ENCODE results near the gene APP.
"Not testable (repeated sequence)": the region's sequence is repeated elsewhere in the genome, so short reads cannot be mapped to it uniquely, and the experiment has no call there.

Gene APP

GRCh38 chr21:26131554-26131953 lies 39.0 kb downstream of the APP start:
- Mint-ChIP-seq H3K27me3 (ENCODE audit: low read depth, poor library complexity) (peaks cover 7% of the 10 kb centered on the region), H3K9me3 (no peaks in the 10 kb centered on the region), H3K4me3 (no peak overlapping the region), H3K36me3 (ENCODE audit: low read depth) (peaks cover 50% of the 10 kb centered on the region), H3K4me1 (peaks cover 15% of the 10 kb centered on the region), H3K27ac (no peak overlapping the region)
- DNase-seq: no peak
- TF ChIP-seq CTCF (IDR thresholded peaks at IDR 0.05): no peak

GRCh38 chr21:26131053-26131452 lies 39.5 kb downstream of the APP start:
- peaks cover 18% of the 10 kb centered on the region for H3K4me1 Mint-ChIP-seq
- H3K4me3 Mint-ChIP-seq; H3K9me3 Mint-ChIP-seq; H3K27ac Mint-ChIP-seq; H3K27me3 Mint-ChIP-seq (ENCODE audit: low read depth, poor library complexity); DNase-seq: not testable (repeated sequence)
- peaks cover 47% of the 10 kb centered on the region for H3K36me3 Mint-ChIP-seq (ENCODE audit: low read depth)

GRCh38 chr21:26130249-26130881 lies 40.2 kb downstream of the APP start:
- H3K27me3 Mint-ChIP-seq (ENCODE audit: low read depth, poor library complexity): peaks cover 3% of the 10 kb centered on the region
- peaks cover 40% of the 10 kb centered on the region for H3K36me3 Mint-ChIP-seq (ENCODE audit: low read depth)
- peaks cover 25% of the 10 kb centered on the region for H3K4me1 Mint-ChIP-seq

GRCh38 chr21:26127918-26128317 lies 42.7 kb downstream of the APP start:
- DNase-seq: no peak
- TF ChIP-seq CTCF (IDR thresholded peaks at IDR 0.05): no peak
- Mint-ChIP-seq H3K27ac (no peak overlapping the region), H3K9me3 (no peaks in the 10 kb centered on the region), H3K4me1 (peaks cover 46% of the 10 kb centered on the region), H3K36me3 (ENCODE audit: low read depth) (peaks cover 22% of the 10 kb centered on the region), H3K27me3 (ENCODE audit: low read depth, poor library complexity) (no peaks in the 10 kb centered on the region), H3K4me3 (no peak overlapping the region)

More at GRCh38 chr21:26130249-26130881, 40.2 kb downstream of the APP start:
- H3K9me3 Mint-ChIP-seq: no peaks in the 10 kb centered on the region
- no peak for DNase-seq
- H3K27ac Mint-ChIP-seq: peak overlapping the region; percentile 89
- no peak overlapping the region for H3K4me3 Mint-ChIP-seq
- no peak for TF ChIP-seq CTCF (IDR thresholded peaks at IDR 0.05)

GRCh38 chr21:26127073-26127814 lies 43.3 kb downstream of the APP start:
- no peaks in the 10 kb centered on the region for H3K27me3 Mint-ChIP-seq (ENCODE audit: low read depth, poor library complexity)
- H3K4me1 Mint-ChIP-seq: peaks cover 46% of the 10 kb centered on the region
- H3K27ac Mint-ChIP-seq: no peak overlapping the region
- no peak for TF ChIP-seq CTCF (IDR thresholded peaks at IDR 0.05)
- H3K4me3 Mint-ChIP-seq: no peak overlapping the region
- H3K9me3 Mint-ChIP-seq: no peaks in the 10 kb centered on the region
- peaks cover 17% of the 10 kb centered on the region for H3K36me3 Mint-ChIP-seq (ENCODE audit: low read depth)
- no peak for DNase-seq

- no peaks in the 10 kb centered on the region for H3K9me3 Mint-ChIP-seq
- no peak overlapping the region for H3K27ac Mint-ChIP-seq
Observed at GRCh38 chr21:26126168-26126553, 44.4 kb downstream of the APP start.

More at GRCh38 chr21:26126168-26126553, 44.4 kb downstream of the APP start:
- no peak for DNase-seq
- H3K4me1 Mint-ChIP-seq: peaks cover 46% of the 10 kb centered on the region
- no peak overlapping the region for H3K4me3 Mint-ChIP-seq
- peaks cover 14% of the 10 kb centered on the region for H3K36me3 Mint-ChIP-seq (ENCODE audit: low read depth)
- no peak for TF ChIP-seq CTCF (IDR thresholded peaks at IDR 0.05)
- no peaks in the 10 kb centered on the region for H3K27me3 Mint-ChIP-seq (ENCODE audit: low read depth, poor library complexity)

Data from nephron progenitor cell (in vitro differentiated cells).